Muscle of leg (tissue), 16 donors: ENCODE measurements around the gene TGFA. TPM values are rescaled to one million over a fixed set of nuclear protein-coding genes. Genes with fewer than 3 reads are reported as not detected.

ENCODE experiments used
- DNase-seq: peaks from one replicate; pipeline ENCODE4 v3.0.0; 2013
- H3K27ac ChIP-seq: one replicate; pipeline ENCODE4 v1.5.1; 2013; ENCODE audit warnings: mild to moderate bottlenecking, low read length, control low read depth
- H3K27me3 ChIP-seq: one replicate; pipeline ENCODE4 v1.6.1; 2013; ENCODE audit warnings: low read length; ENCODE audit not compliant: control insufficient read depth, insufficient read depth
- H3K36me3 ChIP-seq: one replicate; pipeline ENCODE4 v1.6.1; 2013; ENCODE audit warnings: low read length; ENCODE audit not compliant: control insufficient read depth, insufficient read depth
- H3K4me1 ChIP-seq: one replicate; pipeline ENCODE4 v1.6.1; 2013; ENCODE audit warnings: low read length; ENCODE audit not compliant: control insufficient read depth, insufficient read depth
- H3K4me3 ChIP-seq: one replicate; pipeline ENCODE4 v1.5.1; 2013; ENCODE audit warnings: low read length, control low read depth
- H3K9me3 ChIP-seq: replicated peaks from 2 replicates; pipeline ENCODE4 v1.6.1; 2013; ENCODE audit warnings: low read depth, low read length; ENCODE audit not compliant: control insufficient read depth
- WGBS: methylation state at CpG from one replicate; pipeline ENCODE4 v1.1.5; 2013; ENCODE audit warnings: missing lambda C conversion rate; ENCODE audit not compliant: insufficient coverage; 5-methylcytosine and 5-hydroxymethylcytosine counted together
- long read RNA-seq, 11 donors: transcript quantifications; one replicate each; lab custom pipeline, GENCODE V29; 2026
- polyA plus RNA-seq, 8 donors: library from polyadenylated mRNA; unstranded; fragments of 120-200 nt; gene quantifications; one replicate each; pipeline versions ENCODE4 v1.2.1 to v1.2.3, GENCODE V29; 2013; ENCODE audit warnings: inconsistent platforms in 1 of 8, low replicate concordance in 1 of 8; ENCODE audit not compliant: insufficient read length in 8 of 8, insufficient read depth in 1 of 8
- total RNA-seq: library from RNA; stranded (reverse); fragments of 120-200 nt; gene quantifications from one replicate; pipeline ENCODE4 v1.2.4, GENCODE V29; 2013

Gene TGFA
- total RNA-seq (0.44 TPM), polyA plus RNA-seq (1 to 10 TPM in 2 of 8 donors, under 1 TPM in 6; 0.28 to 1.2 (median 0.67) TPM)
- long read RNA-seq, donor 1 = 0 reads
- long read RNA-seq, donor 2 = 0 reads
- long read RNA-seq, donor 3 = 0 reads
- long read RNA-seq, donor 4 = 0 reads
- long read RNA-seq, donor 5, full-length matches to known transcripts = 1 of 1 reads
- long read RNA-seq, donor 5, partial matches to known transcripts = 0 of 1 reads
- long read RNA-seq, donor 5, other reads (novel, unspliced or antisense) = 0 of 1 reads
- long read RNA-seq, donor 6 = 0 reads
- long read RNA-seq, donor 7, full-length matches to known transcripts = 2 of 2 reads
- long read RNA-seq, donor 7, partial matches to known transcripts = 0 of 2 reads
- long read RNA-seq, donor 7, other reads (novel, unspliced or antisense) = 0 of 2 reads
- long read RNA-seq, donor 8 = 0 reads
- long read RNA-seq, donor 9 = 0 reads
- long read RNA-seq, donor 10 = 0 reads
- long read RNA-seq, donor 11 = 0 reads

DNA sequence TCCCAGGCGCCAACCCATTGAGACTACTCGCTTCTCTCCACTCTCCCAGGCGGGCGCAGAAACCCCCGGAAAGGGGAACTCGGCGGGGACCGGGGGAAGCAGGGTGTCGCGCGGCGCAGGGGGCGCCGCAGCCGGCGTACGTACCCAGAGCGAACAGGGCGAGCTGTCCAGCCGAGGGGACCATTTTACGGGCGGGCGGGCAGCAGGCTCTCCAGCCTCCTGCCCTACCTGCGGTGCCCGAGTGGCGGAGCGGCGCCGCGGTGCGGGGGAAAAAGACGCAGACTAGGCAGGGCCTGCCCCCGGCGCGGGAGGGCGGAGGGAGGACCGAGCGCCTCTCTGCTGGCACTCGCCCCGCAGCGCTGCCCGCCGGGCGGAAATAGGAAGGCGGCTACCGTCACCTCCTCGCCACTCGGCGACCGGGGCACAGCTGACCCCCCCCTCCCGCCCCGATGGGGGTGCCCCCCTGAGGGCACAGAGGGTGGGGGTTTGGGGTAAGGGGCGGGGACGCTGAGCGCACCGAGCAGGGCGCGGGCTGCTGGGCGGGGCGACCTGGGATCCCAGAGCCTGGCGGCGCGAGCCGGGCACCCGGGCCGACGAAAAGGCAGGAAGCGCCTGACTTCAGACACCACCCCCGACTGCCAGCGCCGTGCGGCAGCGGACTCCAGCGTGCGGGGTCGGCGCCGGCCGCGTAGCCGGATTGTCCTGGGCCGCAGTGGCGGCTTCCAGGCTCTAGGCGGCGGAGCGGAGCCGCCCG, at the start of gene TGFA:
TGFA (minus strand) TSS at position 243 of the 754 bp plus-strand sequence; CDS start at position 184, 59 bp downstream.
- H3K4me3 ChIP-seq = peak within 1 kb of the TSS; percentile 42
- peaks cover 59% of the 10 kb centered on the region for H3K27me3 ChIP-seq
- peaks cover 15% of the 10 kb centered on the region for H3K4me1 ChIP-seq
- under 1% methylated on average over 73 of the region's 88 CpGs for WGBS
- no peaks in the 10 kb centered on the region for H3K9me3 ChIP-seq
- H3K27ac ChIP-seq = no peak within 1 kb of the TSS
- peak; percentile 47 for DNase-seq
- H3K36me3 ChIP-seq = no peaks in the 10 kb centered on the region

DNA sequence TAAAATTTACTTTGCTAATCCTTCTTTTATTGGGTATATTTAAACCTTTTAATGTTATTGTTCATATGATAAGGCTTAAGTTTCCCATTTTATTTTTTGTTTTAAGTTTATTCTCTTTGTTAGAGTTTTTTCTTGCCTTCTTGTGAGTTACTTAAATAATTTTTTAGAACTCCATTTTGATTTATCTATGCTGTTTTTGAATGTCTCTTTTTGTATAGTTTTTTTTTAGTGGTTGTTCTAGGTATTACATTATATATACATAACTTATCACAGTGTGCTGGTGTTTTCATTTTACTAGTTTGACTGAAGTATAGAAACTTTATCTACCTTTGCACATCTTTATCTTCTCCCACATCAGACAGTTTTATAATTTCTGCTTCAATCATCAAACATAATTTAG, 49.4 kb upstream of the TGFA start:
- H3K36me3 ChIP-seq = no peaks in the 10 kb centered on the region
- H3K27ac ChIP-seq = no peak overlapping the region
- no peaks in the 10 kb centered on the region for H3K27me3 ChIP-seq
- H3K4me3 ChIP-seq = no peak overlapping the region
- DNase-seq = no peak
- no peaks in the 10 kb centered on the region for H3K9me3 ChIP-seq
- H3K4me1 ChIP-seq = no peaks in the 10 kb centered on the region

DNA sequence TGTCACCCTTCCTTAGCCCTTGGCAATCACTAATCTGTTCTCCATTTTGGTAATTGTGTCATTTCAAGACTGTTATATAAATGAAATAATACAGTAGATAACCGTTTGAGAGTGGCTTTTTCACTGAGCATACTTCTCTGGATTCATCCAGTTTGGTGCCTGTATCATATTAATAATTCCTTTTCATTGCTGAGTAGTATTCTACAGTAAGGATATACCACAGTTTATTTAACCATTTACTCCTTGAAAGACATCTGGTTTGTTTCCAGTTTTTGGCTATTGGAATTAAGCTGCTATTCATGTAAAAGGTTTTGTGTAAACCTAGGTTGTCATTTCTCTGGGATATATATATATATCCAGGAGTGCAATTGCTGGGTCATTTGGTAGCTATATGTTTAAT, 44.6 kb upstream of the TGFA start:
- DNase-seq = no peak
- Histone ChIP-seq H3K4me1 (no peaks in the 10 kb centered on the region), H3K4me3 (no peak overlapping the region), H3K27me3 (peaks cover 4% of the 10 kb centered on the region), H3K36me3 (no peaks in the 10 kb centered on the region), H3K9me3 (no peaks in the 10 kb centered on the region), H3K27ac (no peak overlapping the region)
- no CpG with 5 or more reads among the region's 1 CpG for WGBS

DNA sequence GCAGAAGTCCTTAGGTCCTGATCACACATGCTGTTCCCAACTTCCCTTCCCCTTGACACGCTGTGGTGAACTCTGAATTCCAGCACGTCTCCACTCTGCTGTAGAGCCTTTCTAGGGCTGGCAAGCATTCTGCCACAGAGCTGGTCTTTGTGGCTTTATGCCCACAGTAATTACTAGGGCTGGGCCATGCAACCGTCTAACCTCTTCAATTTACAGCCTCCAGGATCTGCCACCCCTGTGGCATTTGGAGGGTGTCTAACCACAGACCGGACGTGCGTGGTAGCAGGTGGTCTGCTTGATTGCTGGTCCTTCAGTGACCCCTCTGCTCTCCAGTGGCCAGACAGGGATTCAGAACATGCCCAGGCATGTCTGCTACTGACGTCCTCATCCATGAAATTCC, 43.1 kb upstream of the TGFA start:
- no peak for DNase-seq
- Histone ChIP-seq H3K4me3 (no peak overlapping the region), H3K27ac (no peak overlapping the region), H3K4me1 (no peaks in the 10 kb centered on the region), H3K9me3 (no peaks in the 10 kb centered on the region), H3K27me3 (peaks cover 4% of the 10 kb centered on the region), H3K36me3 (no peaks in the 10 kb centered on the region)
- WGBS = 68% methylated on average over 3 of the region's 7 CpGs

DNA sequence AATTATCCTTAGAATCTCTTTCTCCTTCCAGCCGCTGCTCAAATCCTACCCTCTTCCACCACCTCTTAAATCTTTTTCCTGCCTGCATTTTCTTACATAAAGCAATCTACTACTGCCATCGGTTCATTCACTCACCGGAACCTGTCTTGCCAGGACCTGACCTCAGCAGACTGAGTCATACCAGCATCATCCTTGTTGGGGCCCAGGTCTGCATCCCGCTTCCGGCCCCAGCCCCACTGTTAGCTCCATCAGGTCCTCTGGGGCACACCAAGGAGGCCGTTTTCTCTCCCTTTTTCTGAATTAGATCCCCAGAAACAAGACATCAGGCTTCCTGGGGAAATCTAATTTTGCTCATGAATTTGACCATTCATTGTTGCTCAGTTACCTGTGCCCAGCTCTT, 42.7 kb upstream of the TGFA start:
- Histone ChIP-seq H3K27ac (no peak overlapping the region), H3K4me1 (no peaks in the 10 kb centered on the region), H3K36me3 (no peaks in the 10 kb centered on the region), H3K9me3 (no peaks in the 10 kb centered on the region), H3K27me3 (peaks cover 4% of the 10 kb centered on the region), H3K4me3 (no peak overlapping the region)
- 48% methylated on average over 6 of the region's 6 CpGs for WGBS
- DNase-seq = no peak

DNA sequence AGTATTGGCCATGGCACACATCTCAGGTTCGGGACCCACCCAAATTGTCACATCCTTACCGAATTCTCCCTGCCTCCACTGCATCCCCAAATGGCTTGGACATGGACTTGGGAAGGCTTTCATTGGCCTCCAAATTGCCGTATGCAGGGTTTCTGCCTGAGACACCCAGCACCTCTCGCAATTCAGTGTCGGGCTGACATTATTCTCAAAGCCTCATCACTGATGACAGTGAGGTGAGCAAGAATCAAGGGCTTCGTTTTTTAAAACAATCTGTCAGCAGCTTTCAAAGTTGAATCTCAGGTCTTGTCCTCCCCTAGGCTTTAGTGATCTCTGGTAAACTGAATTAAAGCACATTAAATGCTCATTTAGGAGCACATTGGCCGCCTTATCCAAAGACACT, 29.5 kb upstream of the TGFA start:
- H3K27me3 ChIP-seq = peaks cover 2% of the 10 kb centered on the region
- no peaks in the 10 kb centered on the region for H3K4me1 ChIP-seq
- WGBS = 98% methylated on average over 4 of the region's 7 CpGs
- H3K9me3 ChIP-seq = no peaks in the 10 kb centered on the region
- DNase-seq = no peak
- no peak overlapping the region for H3K4me3 ChIP-seq
- H3K36me3 ChIP-seq = no peaks in the 10 kb centered on the region
- no peak overlapping the region for H3K27ac ChIP-seq

DNA sequence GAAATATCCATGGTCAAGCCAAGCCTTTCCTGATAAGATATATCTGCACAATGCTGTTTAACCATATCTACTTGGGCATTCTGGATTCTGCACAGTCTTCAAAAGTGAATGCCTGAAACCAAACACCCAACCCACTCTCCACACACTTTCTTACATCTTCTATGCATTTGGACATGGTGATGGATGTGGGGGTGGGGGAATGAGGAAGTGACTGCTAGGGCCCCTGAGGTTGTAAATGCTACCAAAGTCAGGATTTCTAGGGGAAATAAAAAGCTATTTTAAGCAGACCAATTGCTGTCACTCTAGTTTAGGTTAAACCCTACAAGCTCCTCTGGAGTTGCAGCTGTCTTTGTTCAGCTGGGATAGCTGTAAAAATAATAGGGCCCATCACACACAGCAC, 26.7 kb upstream of the TGFA start:
- H3K9me3 ChIP-seq = no peaks in the 10 kb centered on the region
- peaks cover 2% of the 10 kb centered on the region for H3K27me3 ChIP-seq
- no peaks in the 10 kb centered on the region for H3K4me1 ChIP-seq

DNA sequence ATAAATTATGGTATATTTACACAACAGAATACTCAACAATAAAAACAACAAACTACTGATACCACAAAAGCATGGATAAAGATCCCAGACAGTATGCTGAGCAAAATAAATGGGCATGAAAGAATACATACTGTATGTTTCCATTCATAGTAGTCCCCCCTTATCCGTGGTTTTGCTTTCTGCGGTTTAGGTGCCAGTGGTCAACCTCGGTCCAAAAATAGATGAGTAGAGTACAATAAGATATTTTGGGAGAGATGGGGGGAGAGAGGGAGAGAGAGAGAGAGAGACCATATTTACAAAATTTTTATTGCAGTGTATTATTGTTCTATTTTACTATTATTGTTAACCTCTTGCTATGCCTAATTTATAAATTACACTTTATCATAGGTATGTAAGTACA, 21.0 kb upstream of the TGFA start:
- Histone ChIP-seq H3K4me3 (no peak overlapping the region), H3K27me3 (peaks cover 4% of the 10 kb centered on the region), H3K36me3 (no peaks in the 10 kb centered on the region), H3K9me3 (no peaks in the 10 kb centered on the region), H3K4me1 (no peaks in the 10 kb centered on the region), H3K27ac (no peak overlapping the region)
- WGBS = no CpG with 5 or more reads among the region's 3 CpGs
- no peak for DNase-seq

More for the DNA sequence above, 26.7 kb upstream of the TGFA start:
- Histone ChIP-seq H3K4me3 (no peak overlapping the region), H3K36me3 (no peaks in the 10 kb centered on the region), H3K27ac (no peak overlapping the region)
- no peak for DNase-seq

DNA sequence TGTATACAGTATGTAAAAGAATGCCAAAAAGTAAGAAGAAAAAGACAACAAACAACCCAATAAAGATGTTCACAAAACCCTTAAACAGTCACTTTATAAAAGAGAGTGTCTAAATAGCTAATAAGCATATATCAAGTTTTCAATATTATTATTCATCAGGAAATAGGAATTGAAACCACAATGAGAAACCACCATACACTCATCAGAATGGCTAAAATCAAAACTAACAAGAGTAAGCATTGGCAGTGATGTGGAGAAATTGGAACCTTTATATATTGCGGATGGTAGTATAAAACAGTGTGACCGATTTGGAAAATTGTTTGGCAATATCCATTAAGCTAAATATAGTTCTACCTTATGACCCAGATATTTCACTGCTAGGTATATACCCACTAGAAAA, 20.5 kb upstream of the TGFA start:
- Histone ChIP-seq H3K4me3 (no peak overlapping the region), H3K4me1 (no peaks in the 10 kb centered on the region), H3K9me3 (no peaks in the 10 kb centered on the region), H3K27ac (no peak overlapping the region), H3K27me3 (peaks cover 7% of the 10 kb centered on the region), H3K36me3 (no peaks in the 10 kb centered on the region)
- WGBS = no CpG with 5 or more reads among the region's 2 CpGs
- DNase-seq = no peak

DNA sequence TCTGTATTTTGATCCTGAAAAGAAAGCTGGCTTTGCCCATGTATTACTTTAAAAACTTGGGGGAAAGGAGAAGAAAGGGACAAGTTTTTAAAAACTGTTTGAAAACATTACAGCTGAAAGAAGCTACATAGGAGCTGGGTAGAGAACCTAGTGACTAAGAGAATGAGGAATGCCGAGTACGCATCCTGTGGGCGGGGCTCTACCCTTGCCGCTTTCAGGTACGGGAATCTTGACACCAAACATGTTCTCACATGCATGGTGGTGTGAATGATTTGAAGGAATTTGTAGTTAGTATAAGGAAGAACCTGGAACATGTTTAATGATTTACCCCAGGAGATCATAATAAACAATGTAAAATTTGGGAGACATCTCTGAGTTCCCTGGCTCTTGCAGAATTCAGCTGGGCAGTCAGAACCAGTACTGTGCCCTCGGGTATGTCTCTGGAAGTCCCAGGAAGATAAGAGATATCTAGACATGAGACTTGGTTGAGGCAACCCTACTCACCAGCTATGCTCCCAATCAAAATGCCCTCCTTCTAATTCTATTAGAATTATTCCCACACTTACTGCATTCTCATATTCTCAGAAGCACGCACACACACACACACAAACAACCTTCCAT, 16.5 kb upstream of the TGFA start:
- no peak for DNase-seq
- no peak overlapping the region for H3K27ac ChIP-seq
- no peak overlapping the region for H3K4me3 ChIP-seq
- WGBS = 76% methylated on average over 5 of the region's 7 CpGs
- H3K36me3 ChIP-seq = no peaks in the 10 kb centered on the region
- H3K4me1 ChIP-seq = no peaks in the 10 kb centered on the region
- H3K27me3 ChIP-seq = peaks cover 10% of the 10 kb centered on the region
- no peaks in the 10 kb centered on the region for H3K9me3 ChIP-seq
